HEK293 (cell line): ENCODE measurements around the gene KRTAP6-3.

Source experiments
- CTCF ChIA-PET: fragments of 350-600 bp; formaldehyde crosslinking; extraction: SDS; loops from one replicate; lab custom pipeline; 2021; ENCODE audit warnings: antibody characterized with exemption; lab: Yijun Ruan, JAX
- POLR2A ChIA-PET: fragments of 300-600 bp; formaldehyde crosslinking; extraction: SDS; loops from one replicate; lab custom pipeline; 2020; ENCODE audit warnings: antibody characterized with exemption, inconsistent platforms; lab: Yijun Ruan, JAX
- H3K27ac ChIP-seq: fragments of 200-500 bp; sonication (Bioruptor generic); 2 replicates; pipeline ENCODE4 v1.5.1; 2014; ENCODE audit warnings: low read depth, low read length, control low read depth, inconsistent platforms; ENCODE audit errors: extremely low read depth
- H3K36me3 ChIP-seq, 2 experiments: fragments of 200-500 bp in 1 of 2; sonication (Bioruptor generic) in 1 of 2; 1 replicate in 1 of 2; 2 replicates in 1 of 2; pipeline ENCODE4 v1.5.1; 2014 to 2017; ENCODE audit warnings: inconsistent platforms in 2 of 2, low read length in 2 of 2; ENCODE audit not compliant: control insufficient read depth in 2 of 2, insufficient read depth in 1 of 2
- H3K4me1 ChIP-seq: fragments of 200-500 bp; sonication (Bioruptor generic); 2 replicates; pipeline ENCODE4 v1.5.1; 2014; ENCODE audit warnings: mild to moderate bottlenecking, low read length, inconsistent platforms; ENCODE audit not compliant: control insufficient read depth, insufficient read depth
- H3K4me3 ChIP-seq: 2 replicates; pipeline ENCODE4 v1.5.1; 2011; ENCODE audit warnings: low read depth, mild to moderate bottlenecking, control low read depth, low read length, moderate library complexity
- H3K9me3 ChIP-seq: fragments of 200-500 bp; sonication (Bioruptor generic); 2 replicates; pipeline ENCODE4 v1.5.1; 2014; ENCODE audit warnings: low read depth, low read length, inconsistent platforms; ENCODE audit not compliant: control insufficient read depth, insufficient read depth
- GLI2 ChIP-seq: fragments of 450-650 bp; formaldehyde crosslinking; IDR thresholded peaks from 2 replicates; pipeline ENCODE4; 2017; ENCODE audit warnings: missing biosample characterization, missing genetic modification characterization, low read depth, borderline replicate concordance
- KLF9 ChIP-seq: fragments of 450-650 bp; formaldehyde crosslinking; IDR thresholded peaks from 2 replicates; pipeline ENCODE4 v1.5.1; 2016; ENCODE audit warnings: missing biosample characterization, missing genetic modification characterization, low read depth
- REPIN1 ChIP-seq: fragments of 450-650 bp; formaldehyde crosslinking; IDR thresholded peaks from 2 replicates; pipeline ENCODE4 v1.5.1; 2017; ENCODE audit warnings: missing biosample characterization, missing genetic modification characterization, low read depth
- SETDB1 ChIP-seq: IDR thresholded peaks from one replicate; pipeline ENCODE4 v1.6.1; 2017; ENCODE audit warnings: mild to moderate bottlenecking, low read length, moderate library complexity, mixed read lengths; ENCODE audit not compliant: insufficient read length
- SP3 ChIP-seq: fragments of 450-650 bp; formaldehyde crosslinking; IDR thresholded peaks from 2 replicates; pipeline ENCODE4 v1.5.1; 2016; ENCODE audit warnings: missing biosample characterization, missing genetic modification characterization
- YY2 ChIP-seq: fragments of 450-650 bp; formaldehyde crosslinking; IDR thresholded peaks from 2 replicates; pipeline ENCODE4 v1.5.1; 2016; ENCODE audit warnings: missing biosample characterization, missing genetic modification characterization
- ZBTB20 ChIP-seq: fragments of 450-650 bp; formaldehyde crosslinking; IDR thresholded peaks from 2 replicates; pipeline ENCODE4 v1.5.1; 2016; ENCODE audit warnings: missing biosample characterization, missing genetic modification characterization
- ZNF175 ChIP-seq: fragments of 450-650 bp; formaldehyde crosslinking; IDR thresholded peaks from 2 replicates; pipeline ENCODE4 v1.5.1; 2016; ENCODE audit warnings: missing biosample characterization, missing genetic modification characterization
- ZNF19 ChIP-seq: fragments of 450-650 bp; formaldehyde crosslinking; IDR thresholded peaks from 2 replicates; pipeline ENCODE4; 2016; ENCODE audit warnings: missing biosample characterization, missing genetic modification characterization, low read depth
- ZNF239 ChIP-seq: fragments of 450-650 bp; formaldehyde crosslinking; IDR thresholded peaks from 2 replicates; pipeline ENCODE4 v1.5.1; 2016; ENCODE audit warnings: missing biosample characterization, missing genetic modification characterization
- ZNF248 ChIP-seq: fragments of 450-650 bp; formaldehyde crosslinking; IDR thresholded peaks from 2 replicates; pipeline ENCODE4 v1.5.1; 2017; ENCODE audit warnings: missing biosample characterization, missing genetic modification characterization
- ZNF394 ChIP-seq: fragments of 450-650 bp; formaldehyde crosslinking; IDR thresholded peaks from 2 replicates; pipeline ENCODE4 v1.5.1; 2016; ENCODE audit warnings: missing biosample characterization, missing genetic modification characterization, mild to moderate bottlenecking, moderate library complexity, borderline replicate concordance
- ZNF501 ChIP-seq: fragments of 450-650 bp; formaldehyde crosslinking; IDR thresholded peaks from 2 replicates; pipeline ENCODE4 v1.5.1; 2016; ENCODE audit warnings: missing biosample characterization, missing genetic modification characterization
- ZNF600 ChIP-seq: fragments of 450-650 bp; formaldehyde crosslinking; IDR thresholded peaks from 2 replicates; pipeline ENCODE4 v1.5.1; 2016; ENCODE audit warnings: missing biosample characterization, missing genetic modification characterization
- ZNF768 ChIP-seq: fragments of 450-650 bp; formaldehyde crosslinking; IDR thresholded peaks from 2 replicates; pipeline ENCODE4 v1.5.1; 2018; ENCODE audit warnings: missing biosample characterization, mild to moderate bottlenecking, missing genetic modification characterization
- ZNF777 ChIP-seq: fragments of 450-650 bp; formaldehyde crosslinking; IDR thresholded peaks from 2 replicates; pipeline ENCODE4 v1.5.1; 2017; ENCODE audit warnings: missing biosample characterization, missing genetic modification characterization, borderline replicate concordance
- ZSCAN16 ChIP-seq: fragments of 450-650 bp; formaldehyde crosslinking; IDR thresholded peaks from 2 replicates; pipeline ENCODE4 v1.5.1; 2016; ENCODE audit warnings: missing biosample characterization, missing genetic modification characterization
- TF ChIP-seq, protein P1 (sequence below): fragments of 450-650 bp; formaldehyde crosslinking; IDR thresholded peaks from 2 replicates; pipeline ENCODE4 v1.5.1; 2016; ENCODE audit warnings: missing biosample characterization, missing genetic modification characterization, low read depth
- TF ChIP-seq, protein P2 (sequence below): fragments of 450-650 bp; formaldehyde crosslinking; IDR thresholded peaks from 2 replicates; pipeline ENCODE4 v1.5.1; 2016; ENCODE audit warnings: missing biosample characterization, missing genetic modification characterization
- TF ChIP-seq, protein P3 (sequence below): fragments of 450-650 bp; formaldehyde crosslinking; IDR thresholded peaks from 2 replicates; pipeline ENCODE4 v1.5.1; 2017; ENCODE audit warnings: missing biosample characterization, missing genetic modification characterization
- TF ChIP-seq, protein P4 (sequence below): fragments of 450-650 bp; formaldehyde crosslinking; IDR thresholded peaks from 2 replicates; pipeline ENCODE4 v1.5.1; 2016; ENCODE audit warnings: missing biosample characterization, missing genetic modification characterization

Gene KRTAP6-3

DNA sequence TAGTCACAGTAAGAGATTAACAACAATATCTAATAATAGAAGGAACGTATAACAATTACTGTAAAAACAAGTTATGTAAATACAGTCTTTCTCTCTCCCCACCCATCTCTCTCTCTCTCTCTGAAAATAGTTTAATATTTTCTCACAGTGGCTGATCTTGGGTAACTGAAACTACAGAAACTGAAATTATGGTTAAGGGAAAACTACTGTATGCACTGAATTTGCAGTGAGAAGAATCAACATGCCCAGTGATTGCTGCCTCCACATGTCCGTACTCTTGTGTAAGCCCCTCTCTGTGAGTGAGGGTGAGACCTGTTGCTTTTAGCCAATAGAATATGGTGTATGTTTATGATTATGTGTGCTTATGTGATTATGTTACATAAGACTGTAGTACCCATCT is 19.9 kb downstream of the KRTAP6-3 start:
- Histone ChIP-seq H3K9me3 (no peaks in the 10 kb centered on the region), H3K27ac (no peak overlapping the region), H3K4me1 (no peaks in the 10 kb centered on the region), H3K4me3 (no peak overlapping the region), H3K36me3 (no peaks in the 10 kb centered on the region)
- TF ChIP-seq ZNF19 (tag by site-specific recombination): no peak
- no peak for TF ChIP-seq KLF9 (tag by site-specific recombination)
- TF ChIP-seq YY2 (tag by site-specific recombination): no peak
- TF ChIP-seq SP3: no peak
- no peak for TF ChIP-seq ZNF600 (tag by site-specific recombination)
- ChIA-PET POLR2A (no interaction called here), CTCF (no interaction called here)

DNA sequence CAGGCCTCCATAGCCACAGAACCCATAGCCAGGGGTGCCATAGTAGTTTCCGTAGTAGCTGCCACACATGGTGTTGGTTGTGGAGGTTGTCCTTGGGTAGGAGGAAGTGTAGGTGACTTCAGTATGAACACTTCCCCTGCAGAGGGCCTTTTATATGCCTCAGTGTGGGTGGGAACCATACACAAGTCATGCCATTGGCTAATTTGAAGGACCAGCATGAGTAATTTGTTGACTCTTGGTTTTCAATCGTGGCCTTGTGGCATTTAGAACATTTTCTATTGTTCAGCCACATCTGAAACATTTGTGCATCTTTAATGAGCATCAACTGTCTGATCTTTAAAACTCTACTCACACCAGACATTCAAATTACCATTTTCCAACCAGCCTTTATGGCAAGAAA is 21.6 kb downstream of the KRTAP6-3 start, which contains the start of gene KRTAP6-1:
Gene KRTAP6-1, minus strand, starts transcription at position 95 of the 400 bp plus-strand sequence. Its CDS starts 26 bp downstream, at position 69.
- Histone ChIP-seq H3K4me3 (no peak within 1 kb of the TSS), H3K27ac (no peak within 1 kb of the TSS), H3K4me1 (no peaks in the 10 kb centered on the region), H3K9me3 (no peaks in the 10 kb centered on the region), H3K36me3 (no peaks in the 10 kb centered on the region)
- ChIA-PET POLR2A (no interaction called here), CTCF (interaction anchor here (0.7 kb wide), 1 partner anchor 193 kb away, joined by 3 read pairs; no protein-coding TSS in a partner anchor)
- TF ChIP-seq ZSCAN16 (tag by site-specific recombination) (no peak), KLF9 (tag by site-specific recombination) (no peak), ZNF394 (tag by site-specific recombination) (no peak), SETDB1 (no peak), ZNF777 (tag by site-specific recombination) (no peak), ZBTB20 (no peak), REPIN1 (no peak), ZNF175 (tag by site-specific recombination) (no peak)
- TF ChIP-seq, protein P1, sequence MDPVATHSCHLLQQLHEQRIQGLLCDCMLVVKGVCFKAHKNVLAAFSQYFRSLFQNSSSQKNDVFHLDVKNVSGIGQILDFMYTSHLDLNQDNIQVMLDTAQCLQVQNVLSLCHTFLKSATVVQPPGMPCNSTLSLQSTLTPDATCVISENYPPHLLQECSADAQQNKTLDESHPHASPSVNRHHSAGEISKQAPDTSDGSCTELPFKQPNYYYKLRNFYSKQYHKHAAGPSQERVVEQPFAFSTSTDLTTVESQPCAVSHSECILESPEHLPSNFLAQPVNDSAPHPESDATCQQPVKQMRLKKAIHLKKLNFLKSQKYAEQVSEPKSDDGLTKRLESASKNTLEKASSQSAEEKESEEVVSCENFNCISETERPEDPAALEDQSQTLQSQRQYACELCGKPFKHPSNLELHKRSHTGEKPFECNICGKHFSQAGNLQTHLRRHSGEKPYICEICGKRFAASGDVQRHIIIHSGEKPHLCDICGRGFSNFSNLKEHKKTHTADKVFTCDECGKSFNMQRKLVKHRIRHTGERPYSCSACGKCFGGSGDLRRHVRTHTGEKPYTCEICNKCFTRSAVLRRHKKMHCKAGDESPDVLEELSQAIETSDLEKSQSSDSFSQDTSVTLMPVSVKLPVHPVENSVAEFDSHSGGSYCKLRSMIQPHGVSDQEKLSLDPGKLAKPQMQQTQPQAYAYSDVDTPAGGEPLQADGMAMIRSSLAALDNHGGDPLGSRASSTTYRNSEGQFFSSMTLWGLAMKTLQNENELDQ (tag by site-specific recombination): no peak

DNA sequence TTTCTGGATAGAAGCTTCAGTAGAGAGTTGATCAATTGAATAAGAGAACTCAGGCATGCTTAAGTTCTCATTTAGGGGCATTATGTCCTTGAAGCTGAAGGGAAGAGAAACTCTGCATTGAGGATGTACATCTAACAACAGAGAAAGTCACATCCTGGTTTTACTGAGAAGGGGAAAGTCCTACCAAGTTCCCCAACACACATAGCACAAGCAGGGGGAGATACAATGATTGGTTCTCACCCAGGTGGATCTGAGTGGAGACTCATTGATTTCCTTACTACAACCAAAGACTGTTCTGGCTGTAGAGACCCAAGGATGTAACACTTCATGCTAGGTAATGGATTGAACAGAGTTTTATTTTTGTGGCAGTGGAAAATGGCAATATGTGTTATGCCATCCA is 23.0 kb downstream of the KRTAP6-3 start:
- Histone ChIP-seq H3K4me3 (no peak overlapping the region), H3K9me3 (no peaks in the 10 kb centered on the region), H3K27ac (no peak overlapping the region), H3K36me3 (no peaks in the 10 kb centered on the region), H3K4me1 (no peaks in the 10 kb centered on the region)
- POLR2A ChIA-PET: no interaction called here
- CTCF ChIA-PET: interaction anchor here (0.5 kb wide), 1 partner anchor 11 kb away, joined by 4 read pairs; no protein-coding TSS in a partner anchor
- no peak for TF ChIP-seq ZNF501 (tag by site-specific recombination)
- TF ChIP-seq, protein P2, sequence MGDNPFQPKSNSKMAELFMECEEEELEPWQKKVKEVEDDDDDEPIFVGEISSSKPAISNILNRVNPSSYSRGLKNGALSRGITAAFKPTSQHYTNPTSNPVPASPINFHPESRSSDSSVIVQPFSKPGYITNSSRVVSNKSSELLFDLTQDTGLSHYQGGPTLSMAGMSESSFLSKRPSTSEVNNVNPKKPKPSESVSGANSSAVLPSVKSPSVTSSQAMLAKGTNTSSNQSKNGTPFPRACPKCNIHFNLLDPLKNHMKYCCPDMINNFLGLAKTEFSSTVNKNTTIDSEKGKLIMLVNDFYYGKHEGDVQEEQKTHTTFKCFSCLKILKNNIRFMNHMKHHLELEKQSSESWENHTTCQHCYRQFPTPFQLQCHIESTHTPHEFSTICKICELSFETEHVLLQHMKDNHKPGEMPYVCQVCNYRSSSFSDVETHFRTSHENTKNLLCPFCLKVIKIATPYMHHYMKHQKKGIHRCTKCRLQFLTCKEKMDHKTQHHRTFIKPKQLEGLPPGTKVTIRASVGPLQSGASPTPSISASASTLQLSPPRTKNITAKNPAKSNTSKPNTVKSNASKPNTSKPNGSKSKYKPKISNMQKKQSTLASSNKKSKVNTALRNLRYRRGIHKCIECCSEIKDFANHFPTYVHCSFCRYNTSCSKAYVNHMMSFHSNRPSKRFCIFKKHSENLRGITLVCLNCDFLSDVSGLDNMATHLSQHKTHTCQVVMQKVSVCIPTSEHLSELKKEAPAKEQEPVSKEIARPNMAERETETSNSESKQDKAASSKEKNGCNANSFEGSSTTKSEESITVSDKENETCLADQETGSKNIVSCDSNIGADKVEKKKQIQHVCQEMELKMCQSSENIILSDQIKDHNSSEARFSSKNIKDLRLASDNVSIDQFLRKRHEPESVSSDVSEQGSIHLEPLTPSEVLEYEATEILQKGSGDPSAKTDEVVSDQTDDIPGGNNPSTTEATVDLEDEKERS (tag by site-specific recombination): no peak
- TF ChIP-seq, protein P3, sequence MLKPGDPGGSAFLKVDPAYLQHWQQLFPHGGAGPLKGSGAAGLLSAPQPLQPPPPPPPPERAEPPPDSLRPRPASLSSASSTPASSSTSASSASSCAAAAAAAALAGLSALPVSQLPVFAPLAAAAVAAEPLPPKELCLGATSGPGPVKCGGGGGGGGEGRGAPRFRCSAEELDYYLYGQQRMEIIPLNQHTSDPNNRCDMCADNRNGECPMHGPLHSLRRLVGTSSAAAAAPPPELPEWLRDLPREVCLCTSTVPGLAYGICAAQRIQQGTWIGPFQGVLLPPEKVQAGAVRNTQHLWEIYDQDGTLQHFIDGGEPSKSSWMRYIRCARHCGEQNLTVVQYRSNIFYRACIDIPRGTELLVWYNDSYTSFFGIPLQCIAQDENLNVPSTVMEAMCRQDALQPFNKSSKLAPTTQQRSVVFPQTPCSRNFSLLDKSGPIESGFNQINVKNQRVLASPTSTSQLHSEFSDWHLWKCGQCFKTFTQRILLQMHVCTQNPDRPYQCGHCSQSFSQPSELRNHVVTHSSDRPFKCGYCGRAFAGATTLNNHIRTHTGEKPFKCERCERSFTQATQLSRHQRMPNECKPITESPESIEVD (tag by site-specific recombination): no peak
- TF ChIP-seq, protein P4, sequence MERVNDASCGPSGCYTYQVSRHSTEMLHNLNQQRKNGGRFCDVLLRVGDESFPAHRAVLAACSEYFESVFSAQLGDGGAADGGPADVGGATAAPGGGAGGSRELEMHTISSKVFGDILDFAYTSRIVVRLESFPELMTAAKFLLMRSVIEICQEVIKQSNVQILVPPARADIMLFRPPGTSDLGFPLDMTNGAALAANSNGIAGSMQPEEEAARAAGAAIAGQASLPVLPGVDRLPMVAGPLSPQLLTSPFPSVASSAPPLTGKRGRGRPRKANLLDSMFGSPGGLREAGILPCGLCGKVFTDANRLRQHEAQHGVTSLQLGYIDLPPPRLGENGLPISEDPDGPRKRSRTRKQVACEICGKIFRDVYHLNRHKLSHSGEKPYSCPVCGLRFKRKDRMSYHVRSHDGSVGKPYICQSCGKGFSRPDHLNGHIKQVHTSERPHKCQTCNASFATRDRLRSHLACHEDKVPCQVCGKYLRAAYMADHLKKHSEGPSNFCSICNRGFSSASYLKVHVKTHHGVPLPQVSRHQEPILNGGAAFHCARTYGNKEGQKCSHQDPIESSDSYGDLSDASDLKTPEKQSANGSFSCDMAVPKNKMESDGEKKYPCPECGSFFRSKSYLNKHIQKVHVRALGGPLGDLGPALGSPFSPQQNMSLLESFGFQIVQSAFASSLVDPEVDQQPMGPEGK: no peak
- TF ChIP-seq ZNF768: no peak
- TF ChIP-seq GLI2 (tag by site-specific recombination): no peak
- no peak for TF ChIP-seq ZNF239 (tag by site-specific recombination)
- TF ChIP-seq ZNF248 (tag by site-specific recombination): no peak
